ENCODE data around the gene SLC34A1.

The SLC34A1 gene

DNA sequence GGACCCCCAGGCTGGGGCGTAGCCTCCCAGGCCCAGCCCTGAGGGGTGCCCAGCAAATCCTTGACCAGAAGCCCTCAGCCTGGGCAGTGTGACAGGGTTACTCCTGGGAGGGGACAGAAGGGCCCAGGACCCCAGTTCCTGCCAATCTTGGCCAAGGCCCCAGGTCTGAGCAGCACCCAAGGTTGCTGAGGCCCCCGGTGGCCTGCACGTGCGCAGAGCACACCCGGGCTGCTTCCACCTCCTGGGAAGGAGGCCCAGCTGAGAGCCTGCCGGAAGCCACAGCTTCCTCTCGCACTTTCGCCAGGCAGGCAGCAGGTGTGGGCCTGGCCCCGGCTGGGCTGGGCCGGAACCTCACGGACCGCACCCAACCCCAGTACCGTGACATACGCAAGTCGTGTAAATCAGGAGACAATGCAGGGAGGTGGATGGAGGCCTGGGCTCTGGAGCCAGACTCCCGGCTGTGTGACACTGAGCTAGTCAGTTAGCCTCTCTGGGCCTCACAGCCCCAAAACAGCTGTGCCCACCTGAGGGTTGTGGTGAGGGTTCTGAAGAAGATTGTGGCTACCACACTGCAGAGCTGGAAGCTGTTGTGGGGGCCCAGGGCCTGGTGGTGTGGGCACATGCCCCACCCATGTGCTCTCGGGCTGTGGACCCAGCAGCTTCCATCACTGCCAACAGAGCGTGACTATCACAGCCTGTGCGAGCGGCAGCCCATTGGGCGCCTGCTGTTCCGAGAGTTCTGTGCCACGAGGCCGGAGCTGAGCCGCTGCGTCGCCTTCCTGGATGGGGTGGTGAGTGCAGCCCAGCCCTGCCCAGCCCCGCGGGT is 47.3 kb downstream of the SLC34A1 start:
- DNase-seq (ENCODE audit: low read depth, low spot score), result no peak

GRCh38 chr5:177432143-177432838 is 48.1 kb downstream of the SLC34A1 start:
- peak; percentile 54 for DNase-seq (ENCODE audit: low read depth, low spot score)

DNA sequence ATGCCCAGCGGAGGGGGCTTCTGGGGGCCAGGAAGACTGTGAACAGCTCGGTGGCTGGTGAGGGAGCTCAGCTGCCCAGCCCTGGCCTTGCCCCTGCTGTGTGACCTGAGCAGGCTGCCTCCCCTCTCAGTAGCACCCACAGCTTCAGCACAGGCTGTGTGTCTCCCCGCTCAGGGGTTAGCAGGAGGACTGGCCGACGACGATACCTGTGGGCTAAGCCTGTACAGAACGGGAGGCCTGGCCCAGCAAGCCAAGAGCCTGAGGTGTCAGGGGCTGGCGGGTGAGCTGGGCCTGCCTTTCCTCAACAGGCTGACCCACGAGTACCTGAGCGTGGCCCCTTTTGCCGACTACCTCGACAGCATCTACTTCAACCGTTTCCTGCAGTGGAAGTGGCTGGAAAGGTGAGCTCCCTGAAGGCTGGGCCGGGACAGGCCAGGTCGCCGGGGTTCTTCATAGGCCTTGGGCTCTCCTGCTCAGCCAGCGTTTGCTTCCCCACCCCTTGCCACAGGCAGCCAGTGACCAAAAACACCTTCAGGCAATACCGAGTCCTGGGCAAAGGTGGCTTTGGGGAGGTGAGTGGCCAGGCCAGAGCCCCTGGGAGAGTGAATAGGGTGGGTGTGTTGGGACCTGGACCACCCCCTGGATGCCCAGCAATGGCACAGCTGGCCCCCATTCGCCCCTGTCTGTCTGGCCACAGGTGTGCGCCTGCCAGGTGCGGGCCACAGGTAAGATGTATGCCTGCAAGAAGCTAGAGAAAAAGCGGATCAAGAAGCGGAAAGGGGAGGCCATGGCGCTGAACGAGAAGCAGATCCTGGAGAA is 48.8 kb downstream of the SLC34A1 start:
- DNase-seq (ENCODE audit: low read depth, low spot score), result no peak

- no peak for DNase-seq (ENCODE audit: low read depth, low spot score)
These were observed 49.5 kb downstream of the SLC34A1 start for GRCh38 chr5:177433658-177434217.

DNA sequence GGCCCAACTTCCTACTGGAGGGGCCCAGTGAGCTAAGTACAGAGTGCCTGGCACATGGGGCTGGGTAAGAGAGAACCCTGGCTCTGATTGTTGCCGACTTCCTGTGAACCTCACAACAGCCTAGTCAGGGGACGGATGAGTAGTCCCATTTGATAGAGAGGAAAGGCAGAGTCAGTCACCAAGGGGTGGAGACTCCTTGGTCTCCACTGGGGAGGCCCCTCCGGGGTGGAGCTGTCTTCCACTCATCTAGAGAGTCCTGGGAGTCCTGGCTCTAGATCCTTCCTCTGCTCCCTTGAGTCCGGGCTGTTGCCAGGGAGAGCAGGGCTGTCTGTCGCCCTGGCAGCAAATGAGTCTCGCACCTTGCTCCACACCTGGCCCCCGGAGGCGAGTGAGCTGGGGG is 50.2 kb downstream of the SLC34A1 start:
- no peak for DNase-seq (ENCODE audit: low read depth, low spot score)

- DNase-seq (ENCODE audit: low read depth, low spot score), result no peak
These were observed 50.9 kb downstream of the SLC34A1 start for GRCh38 chr5:177434942-177435738.

DNA sequence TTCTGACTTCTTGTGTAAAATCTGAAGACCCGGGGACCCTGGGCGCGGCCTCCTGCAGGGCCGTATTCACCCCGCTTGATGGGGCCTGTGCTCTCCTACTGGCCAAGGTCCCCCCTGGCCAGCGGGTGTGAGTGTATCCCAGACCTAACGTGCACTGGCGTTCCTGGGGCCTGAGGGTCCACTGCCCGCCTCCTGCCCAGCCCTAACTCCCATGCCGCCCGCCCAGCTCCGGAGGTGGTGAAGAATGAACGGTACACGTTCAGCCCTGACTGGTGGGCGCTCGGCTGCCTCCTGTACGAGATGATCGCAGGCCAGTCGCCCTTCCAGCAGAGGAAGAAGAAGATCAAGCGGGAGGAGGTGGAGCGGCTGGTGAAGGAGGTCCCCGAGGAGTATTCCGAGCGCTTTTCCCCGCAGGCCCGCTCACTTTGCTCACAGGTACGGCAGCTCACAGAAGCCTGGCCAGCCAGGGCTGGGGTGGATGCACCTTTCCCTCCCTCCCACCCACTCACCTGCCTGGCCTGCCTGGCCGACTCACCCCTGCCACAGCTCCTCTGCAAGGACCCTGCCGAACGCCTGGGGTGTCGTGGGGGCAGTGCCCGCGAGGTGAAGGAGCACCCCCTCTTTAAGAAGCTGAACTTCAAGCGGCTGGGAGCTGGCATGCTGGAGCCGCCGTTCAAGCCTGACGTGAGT is 51.8 kb downstream of the SLC34A1 start:
- DNase-seq (ENCODE audit: low read depth, low spot score), result no peak

- no peak for DNase-seq (ENCODE audit: low read depth, low spot score)
These were observed 53.4 kb downstream of the SLC34A1 start for GRCh38 chr5:177437623-177438022.

DNA sequence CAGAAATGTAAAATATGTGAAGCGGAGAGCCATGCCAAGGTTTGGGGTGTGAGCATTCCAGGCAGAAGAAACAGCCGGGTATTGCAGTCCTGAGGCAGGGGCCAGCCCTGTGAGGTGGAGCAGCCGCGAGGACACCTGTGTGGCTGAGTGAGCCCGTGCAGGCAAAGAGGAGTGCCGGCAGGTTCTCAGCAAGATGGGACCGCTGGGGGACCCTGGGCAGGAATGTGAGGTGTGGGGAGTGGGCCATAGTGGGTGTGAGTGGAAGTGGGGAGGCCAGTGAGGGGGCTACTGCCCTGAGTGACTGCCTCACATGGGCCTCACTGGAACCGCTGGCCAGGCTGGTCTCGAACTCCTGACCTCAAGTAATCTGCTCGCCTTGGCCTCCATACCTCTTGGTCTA is 54.2 kb downstream of the SLC34A1 start:
- DNase-seq (ENCODE audit: low read depth, low spot score), result peak; percentile 34

DNA sequence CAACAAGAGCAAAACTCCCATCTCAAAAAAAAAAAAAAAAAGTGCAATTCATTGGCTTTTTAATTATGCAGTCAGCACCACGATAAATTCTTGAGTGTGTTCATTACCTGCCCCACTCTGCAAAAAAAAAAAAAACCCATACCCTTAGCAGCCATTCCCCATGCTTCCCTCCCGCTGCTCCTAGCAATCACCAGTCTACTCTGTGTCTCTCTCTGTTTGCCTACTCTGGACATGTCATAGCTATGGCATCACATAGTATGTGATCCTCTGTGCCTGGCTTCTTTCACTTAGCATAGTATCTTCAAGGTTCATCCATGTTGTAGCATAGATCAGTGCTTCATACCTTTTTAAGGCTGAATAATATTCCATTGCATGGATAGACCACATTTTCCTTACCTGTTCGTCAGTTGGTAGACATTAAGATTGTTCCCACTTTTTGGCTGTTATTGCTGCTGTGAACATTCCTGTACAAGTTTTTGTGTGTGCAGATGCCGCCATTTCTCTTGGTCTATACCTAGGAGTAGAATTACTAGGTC is 55.4 kb downstream of the SLC34A1 start:
- DNase-seq (ENCODE audit: low read depth, low spot score), result no peak

- DNase-seq (ENCODE audit: low read depth, low spot score), result no peak
These were observed 56.2 kb downstream of the SLC34A1 start for GRCh38 chr5:177440211-177440989.

DNA sequence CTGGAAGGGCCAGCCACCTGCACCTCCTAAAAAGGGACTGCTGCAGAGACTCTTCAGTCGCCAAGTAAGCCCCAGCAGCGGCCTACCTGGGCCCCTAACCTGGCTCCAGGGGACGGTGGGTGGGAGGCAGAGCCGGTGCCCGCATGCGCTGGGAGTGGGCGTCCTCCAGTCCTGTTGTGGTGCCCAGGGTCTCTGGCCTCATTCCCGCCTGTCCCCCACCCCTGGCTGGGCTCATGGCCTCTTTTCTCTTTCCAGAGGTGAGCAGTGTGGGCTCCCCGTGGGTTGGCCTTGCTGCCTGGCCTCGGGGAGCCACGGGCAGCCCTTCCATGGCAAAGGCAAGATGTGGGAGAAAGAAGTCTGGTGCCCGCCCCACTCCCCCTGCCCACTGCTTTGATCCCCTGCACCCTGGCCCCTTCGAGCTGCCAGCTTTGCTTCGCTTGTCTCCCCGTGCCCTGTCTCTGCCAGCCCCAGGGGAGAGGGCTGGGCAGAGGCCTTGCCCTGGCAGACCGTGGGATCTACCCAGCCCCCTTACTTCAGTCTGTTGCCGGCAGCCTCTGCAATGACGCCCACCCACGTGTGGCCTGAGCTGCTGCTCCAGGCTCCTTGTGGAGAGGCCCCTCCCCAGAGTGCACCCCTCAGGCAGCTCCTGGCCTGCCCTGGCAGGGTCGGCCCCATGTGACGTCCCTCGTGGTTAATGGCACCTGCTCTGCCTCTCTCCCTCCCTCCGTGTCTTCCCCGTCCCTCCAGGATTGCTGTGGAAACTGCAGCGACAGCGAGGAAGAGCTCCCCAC is 57.0 kb downstream of the SLC34A1 start:
- no peak for DNase-seq (ENCODE audit: low read depth, low spot score)

DNA sequence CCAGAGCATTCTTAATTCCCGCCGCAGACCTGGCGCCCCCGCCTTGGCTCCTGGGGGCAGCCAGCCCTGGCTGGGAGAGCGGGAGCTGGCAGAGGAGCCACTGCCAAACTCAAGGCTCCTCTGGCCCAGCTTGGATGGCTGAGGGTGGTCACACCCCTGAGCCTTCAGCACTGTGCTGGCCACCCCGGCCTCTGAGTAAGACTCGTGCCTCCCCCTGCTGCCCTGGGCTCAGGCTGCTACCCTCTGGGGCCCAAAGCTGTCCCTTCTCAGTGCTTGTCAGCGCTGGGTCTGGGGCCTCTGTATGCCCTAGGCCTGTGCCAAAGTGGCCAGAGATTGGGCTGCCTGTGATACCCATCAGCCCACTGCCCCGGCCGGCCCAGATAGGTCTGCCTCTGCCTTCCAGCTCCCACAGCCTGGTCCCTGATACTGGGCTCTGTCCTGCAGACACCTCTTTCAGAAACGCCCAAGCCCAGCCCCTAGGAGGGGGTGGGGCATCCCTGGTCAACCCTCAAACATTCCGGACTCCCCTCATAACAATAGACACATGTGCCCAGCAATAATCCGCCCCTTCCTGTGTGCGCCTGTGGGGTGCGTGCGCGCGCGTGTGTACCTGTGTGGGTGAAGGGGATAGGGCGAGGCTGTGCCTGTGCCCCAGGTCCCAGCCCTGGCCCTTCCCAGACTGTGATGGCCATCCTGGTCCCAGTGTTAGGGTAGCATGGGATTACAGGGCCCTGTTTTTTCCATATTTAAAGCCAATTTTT is 58.0 kb downstream of the SLC34A1 start:
- DNase-seq (ENCODE audit: low read depth, low spot score), result no peak

- DNase-seq (ENCODE audit: low read depth, low spot score), result no peak
These were observed 59.1 kb downstream of the SLC34A1 start for GRCh38 chr5:177443144-177443983.

- no peak for DNase-seq (ENCODE audit: low read depth, low spot score)
These were observed 60.1 kb downstream of the SLC34A1 start for GRCh38 chr5:177444106-177445051.
